KBM-7 (cell line): Measurements from ENCODE around the gene JADE1.

Source experiments
- DNase-seq: peaks from one replicate; pipeline ENCODE4 v3.0.0-alpha.2; 2015
- in situ Hi-C: fragments of 300-500 bp; cut with MboI; formaldehyde crosslinking; loops from 2 replicates; pipeline ENCODE4 v1.14.3; 2020; ENCODE audit warnings: low sequenced_read_pairs, low pct_unique_long_range_greater_than_20kb, mixed read lengths

The JADE1 gene

GRCh38 chr4:128803783-128804182 lies 5.7 kb upstream of the JADE1 start:
- in situ Hi-C loops = no loop called here

GRCh38 chr4:128810331-128810870 lies 901 bp downstream of the JADE1 start:
- in situ Hi-C loops = no loop called here
- no peak for DNase-seq

More at GRCh38 chr4:128803783-128804182, 5.7 kb upstream of the JADE1 start:
- no peak for DNase-seq

DNA sequence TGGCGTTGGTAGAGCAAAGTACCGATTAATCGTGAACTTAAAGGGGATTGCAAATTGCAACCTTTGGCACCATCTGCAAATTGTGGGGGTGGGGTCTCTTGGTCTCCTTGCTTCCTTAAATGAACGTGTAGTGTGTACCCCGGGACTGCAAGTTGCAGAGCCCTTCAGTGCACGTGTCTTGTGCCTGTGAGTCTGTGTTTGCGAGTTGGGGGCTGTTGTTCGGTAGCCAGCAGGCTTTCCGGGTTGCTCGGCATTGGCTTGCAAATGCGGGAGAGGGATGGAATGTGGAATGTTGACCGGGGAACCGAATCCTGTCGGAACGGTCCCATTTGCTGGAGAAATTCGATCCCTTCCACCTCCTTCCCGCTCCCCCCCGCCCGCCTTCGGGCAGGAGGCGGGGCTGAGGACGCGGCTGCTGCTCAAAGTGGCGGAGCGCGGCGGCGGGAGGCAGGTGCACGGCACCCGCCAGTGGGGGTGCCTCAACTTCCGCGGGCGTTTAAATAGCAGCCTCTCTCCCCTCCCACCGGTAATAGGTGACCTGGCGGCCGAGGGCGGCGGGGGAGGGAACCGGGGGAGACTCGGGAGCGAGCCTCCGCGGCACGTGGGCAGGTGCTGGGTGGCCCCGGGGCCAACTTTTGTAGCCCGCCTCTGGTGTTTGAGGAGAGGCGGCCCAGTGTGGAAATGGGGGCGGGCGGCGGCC lies 1.5 kb downstream of the JADE1 start:
- in situ Hi-C loops = no loop called here
- peak; percentile 89 for DNase-seq

DNA sequence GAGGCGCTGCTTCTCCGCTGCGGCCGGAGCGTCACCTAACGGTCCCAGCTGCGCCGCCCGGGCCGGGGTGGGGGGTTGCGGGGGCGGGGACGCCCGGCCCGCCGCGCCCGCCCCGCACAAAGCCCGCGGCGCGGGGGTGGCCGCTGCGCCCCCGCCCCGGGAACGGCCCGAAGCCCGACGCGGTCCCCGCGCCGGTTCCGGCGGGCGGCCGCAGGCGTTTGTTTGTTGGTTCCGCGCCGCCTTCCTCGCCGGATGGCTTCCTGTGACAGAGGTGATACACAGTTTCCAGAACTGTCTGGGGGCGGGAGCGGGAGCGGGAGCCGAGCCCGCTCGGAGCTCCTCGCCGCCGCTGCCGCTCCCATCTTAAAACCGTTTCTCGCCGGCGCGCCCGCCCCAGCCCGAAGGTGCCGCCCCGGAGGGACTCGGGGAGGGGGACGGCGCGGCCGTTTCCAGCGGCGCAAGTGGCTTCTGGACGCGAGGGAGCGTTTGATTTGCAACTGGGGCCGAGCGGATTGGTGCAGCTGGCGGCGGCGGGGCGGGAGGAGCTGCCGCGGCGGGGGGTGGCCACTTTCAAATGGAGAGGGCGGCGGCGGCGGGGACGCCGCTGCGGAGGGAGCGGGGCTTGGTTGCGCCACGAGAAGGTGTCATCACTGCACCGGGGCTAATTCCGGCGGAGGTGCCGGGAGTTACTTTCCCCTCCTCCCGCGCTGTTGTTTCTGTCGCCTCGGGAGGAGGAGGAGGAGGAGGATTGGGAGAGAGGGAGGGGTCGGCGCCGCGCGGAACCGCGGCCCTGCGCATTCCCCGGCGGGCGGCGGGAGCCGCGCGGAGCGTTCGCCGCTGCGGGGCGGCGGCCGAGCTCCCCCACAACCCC lies 2.3 kb downstream of the JADE1 start:
- DNase-seq = peak; percentile 91
- in situ Hi-C loops = no loop called here

GRCh38 chr4:128812442-128813235 lies 3.1 kb downstream of the JADE1 start:
- DNase-seq = peak; percentile 60
- in situ Hi-C loops = no loop called here

GRCh38 chr4:128813965-128814364 lies 4.5 kb downstream of the JADE1 start:
- in situ Hi-C loops = no loop called here

DNA sequence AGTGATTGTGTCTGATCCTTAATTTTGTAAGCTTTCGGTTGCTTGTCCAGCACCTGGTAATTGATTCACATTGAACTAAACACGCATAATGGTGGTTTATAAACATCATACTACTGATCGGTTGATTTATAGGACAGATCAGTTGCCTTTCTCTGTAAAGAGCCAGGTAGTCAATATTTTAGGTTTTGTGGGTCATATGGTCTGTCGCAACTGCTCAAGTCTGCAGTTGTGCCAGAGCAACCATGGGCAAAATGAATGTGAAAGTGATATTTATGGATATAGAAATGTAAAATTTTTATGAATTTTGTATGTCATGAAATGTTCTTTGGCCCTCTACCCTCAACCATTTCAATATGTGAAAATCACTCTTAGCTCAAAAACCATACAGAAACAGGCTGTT lies 8.9 kb downstream of the JADE1 start:
- DNase-seq = no peak
- in situ Hi-C loops = no loop called here

More at GRCh38 chr4:128813965-128814364, 4.5 kb downstream of the JADE1 start:
- no peak for DNase-seq

DNA sequence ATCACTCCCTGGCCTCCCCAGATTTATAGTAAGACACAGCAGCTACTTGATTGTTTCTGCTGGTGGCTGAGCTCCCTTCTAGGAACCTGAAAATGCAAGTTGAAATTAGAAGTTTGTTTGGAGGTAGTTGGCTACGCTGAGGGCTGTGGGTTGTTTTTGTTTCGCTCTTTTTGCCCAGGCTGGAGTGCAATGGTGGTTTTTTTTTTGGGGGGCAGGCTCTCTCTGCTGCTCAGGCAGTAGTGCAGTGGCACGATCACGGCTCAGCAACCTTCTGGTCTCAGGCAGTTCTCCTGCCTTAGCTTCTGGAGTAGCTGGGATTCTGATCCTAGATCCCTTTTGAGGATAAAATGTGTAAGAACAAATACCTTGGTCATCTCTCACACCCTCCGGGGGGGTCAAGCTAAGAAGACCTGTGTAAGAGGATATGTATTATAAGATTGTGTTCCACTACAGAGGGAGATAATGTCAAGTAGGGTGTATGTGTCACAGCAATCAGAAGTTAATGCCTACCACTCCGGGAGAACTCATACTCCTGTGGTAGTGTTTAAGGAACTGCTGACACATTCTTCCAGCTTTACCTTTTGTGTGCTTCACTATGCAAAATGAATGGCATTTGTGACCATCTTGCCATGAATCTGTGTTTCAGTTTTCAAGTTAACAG lies 9.7 kb downstream of the JADE1 start:
- in situ Hi-C loops = no loop called here
- DNase-seq = no peak

DNA sequence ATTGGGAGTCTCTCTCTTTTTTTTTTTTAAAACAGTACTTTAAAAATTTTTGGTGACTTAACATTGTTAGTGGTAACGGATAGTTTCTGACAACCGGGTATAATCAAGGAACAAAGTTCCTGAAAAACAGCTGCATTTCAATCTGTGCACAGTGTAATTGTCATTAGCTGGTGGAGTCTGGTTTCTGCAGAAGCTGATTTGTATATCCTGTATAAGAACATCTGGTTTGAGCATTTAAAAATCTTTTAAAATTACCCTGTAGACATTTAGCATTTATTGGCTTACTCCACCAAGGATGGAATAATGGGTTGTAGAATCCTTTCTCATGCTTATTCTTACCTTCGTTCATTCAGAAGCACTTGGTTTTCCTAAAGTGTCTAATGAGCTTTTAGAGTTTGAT lies 11.2 kb downstream of the JADE1 start:
- DNase-seq = no peak
- in situ Hi-C loops = no loop called here

GRCh38 chr4:128821151-128821550 lies 11.7 kb downstream of the JADE1 start:
- DNase-seq = no peak
- in situ Hi-C loops = no loop called here

DNA sequence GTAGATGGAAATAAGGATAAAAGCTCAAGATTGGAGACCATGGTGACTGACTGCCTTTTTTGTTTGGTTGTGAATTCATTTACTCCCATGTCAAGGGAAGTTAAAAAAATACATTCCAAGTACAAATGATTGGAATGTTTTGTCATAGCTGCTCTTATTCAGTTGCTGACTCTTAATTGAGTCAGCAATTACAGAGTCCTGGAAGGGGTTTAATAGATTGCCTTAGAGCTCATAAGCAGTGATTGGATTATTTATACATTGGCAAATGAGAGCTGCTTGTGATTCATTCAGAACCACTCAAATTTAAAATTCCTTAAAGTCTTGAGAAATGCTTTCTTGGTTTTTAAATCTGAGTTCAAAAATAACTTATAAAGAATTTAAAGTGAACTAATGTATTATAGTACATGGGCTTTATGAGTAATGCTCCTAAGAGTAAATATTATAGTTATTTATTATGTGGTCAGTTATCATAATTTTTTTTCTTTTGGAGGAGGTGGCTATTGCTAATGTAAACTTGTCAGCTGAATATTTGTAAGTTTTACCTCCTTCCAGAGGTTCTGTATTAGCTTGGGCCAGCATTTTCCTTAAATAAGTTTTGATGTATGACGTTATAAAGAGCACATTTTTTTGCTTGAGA lies 13.6 kb downstream of the JADE1 start:
- DNase-seq = no peak
- in situ Hi-C loops = no loop called here

- no peak for DNase-seq
- in situ Hi-C loops = no loop called here
Measured at GRCh38 chr4:128825226-128825625, 15.7 kb downstream of the JADE1 start.

GRCh38 chr4:128827296-128827695 lies 17.8 kb downstream of the JADE1 start:
- no peak for DNase-seq
- in situ Hi-C loops = no loop called here

- peak; percentile 14 for DNase-seq
- in situ Hi-C loops = no loop called here
Measured at GRCh38 chr4:128830906-128831503, 21.5 kb downstream of the JADE1 start.

- in situ Hi-C loops = no loop called here
- no peak for DNase-seq
Measured at GRCh38 chr4:128831531-128832242, 22.2 kb downstream of the JADE1 start.

DNA sequence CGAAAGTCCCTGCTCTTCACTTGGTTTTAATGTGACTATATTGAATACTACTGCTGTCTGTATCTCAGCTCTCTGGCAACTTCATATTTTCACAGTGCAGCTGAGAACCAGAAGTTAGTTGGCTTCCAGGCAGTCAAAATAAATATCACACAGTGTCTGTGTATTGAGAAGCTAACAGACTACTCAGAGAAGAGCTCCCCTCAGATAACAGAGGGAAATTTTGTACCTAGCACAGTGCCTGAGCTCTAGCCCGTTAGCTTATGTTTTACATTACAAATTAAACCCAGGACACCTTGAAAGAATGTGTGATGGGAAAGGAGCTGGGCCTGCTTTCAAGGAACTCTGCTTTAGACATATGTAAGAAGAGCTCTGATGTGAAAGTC lies 22.7 kb downstream of the JADE1 start:
- no peak for DNase-seq

GRCh38 chr4:128835498-128836222 lies 26.2 kb downstream of the JADE1 start:
- in situ Hi-C loops = no loop called here
- DNase-seq = no peak

More for the DNA sequence above, 22.7 kb downstream of the JADE1 start:
- in situ Hi-C loops = no loop called here
